HG02981 (cell line): ENCODE results near the gene SH2D1B.

ENCODE experiments used
- ATAC-seq: cut with Tn5 transposase; IDR thresholded peaks from one replicate; pipeline ENCODE4 v1.9.1; 2021; ENCODE audit warnings: mild to moderate bottlenecking, moderate library complexity; ENCODE audit not compliant: unreplicated experiment

Gene SH2D1B

GRCh38 chr1:162400790-162401355, 11.1 kb downstream of the SH2D1B start:
- no peak for ATAC-seq

- no peak for ATAC-seq
Observed at GRCh38 chr1:162398999-162399580, 12.8 kb downstream of the SH2D1B start.

- ATAC-seq, result no peak
Observed at GRCh38 chr1:162397943-162398560, 13.9 kb downstream of the SH2D1B start.

GRCh38 chr1:162397039-162397448, 14.9 kb downstream of the SH2D1B start:
- no peak for ATAC-seq

GRCh38 chr1:162396201-162396906, 15.6 kb downstream of the SH2D1B start:
- no peak for ATAC-seq

- ATAC-seq, result peak; percentile 54
Observed at GRCh38 chr1:162391790-162392563, 20.0 kb downstream of the SH2D1B start.

- ATAC-seq, result no peak
Observed at GRCh38 chr1:162390396-162391185, 21.3 kb downstream of the SH2D1B start.

GRCh38 chr1:162389971-162390370, 22.0 kb downstream of the SH2D1B start:
- no peak for ATAC-seq

GRCh38 chr1:162389021-162389818, 22.7 kb downstream of the SH2D1B start:
- ATAC-seq, result no peak

GRCh38 chr1:162388615-162389014, 23.3 kb downstream of the SH2D1B start:
- ATAC-seq, result no peak

- ATAC-seq, result no peak
Observed at GRCh38 chr1:162388083-162388594, 23.8 kb downstream of the SH2D1B start.

GRCh38 chr1:162387226-162388082, 24.5 kb downstream of the SH2D1B start:
- ATAC-seq, result no peak

- ATAC-seq, result no peak
Observed at GRCh38 chr1:162386292-162387225, 25.4 kb downstream of the SH2D1B start.

GRCh38 chr1:162385702-162386101, 26.2 kb downstream of the SH2D1B start:
- ATAC-seq, result no peak

GRCh38 chr1:162385280-162385623, 26.7 kb downstream of the SH2D1B start:
- ATAC-seq, result no peak

- no peak for ATAC-seq
Observed at GRCh38 chr1:162384601-162385279, 27.2 kb downstream of the SH2D1B start.

- ATAC-seq, result no peak
Observed at GRCh38 chr1:162384116-162384515, 27.8 kb downstream of the SH2D1B start.
